ENCODE data around the gene BLOC1S2.

DNA sequence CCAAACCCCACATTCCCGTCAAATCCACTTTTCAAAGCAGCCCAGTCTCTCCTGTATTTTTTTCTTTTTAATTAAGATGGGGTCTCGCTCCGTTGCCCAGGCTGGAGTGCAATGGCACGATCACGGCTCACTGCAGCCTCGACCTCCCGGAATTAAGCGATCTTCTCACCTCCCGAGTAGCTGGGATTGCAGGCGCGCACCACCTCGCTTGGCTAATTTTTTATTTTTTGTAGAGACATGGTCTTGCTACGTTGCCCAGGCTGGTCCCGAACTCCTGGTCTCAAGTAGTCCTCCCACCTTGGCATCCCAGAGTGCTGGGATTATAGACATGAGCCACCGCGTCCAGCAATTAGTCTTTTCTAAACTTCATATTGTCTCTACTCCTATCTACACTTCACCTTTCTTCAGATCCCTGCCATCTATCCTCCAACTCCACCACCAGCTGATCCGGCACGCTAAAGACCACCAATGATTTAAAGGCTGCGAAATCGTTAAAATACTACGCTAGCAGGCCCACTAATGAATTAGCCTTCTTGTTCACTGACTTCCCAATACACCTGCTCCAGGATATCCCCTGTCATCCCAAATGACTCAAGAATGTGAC, 56.6 kb downstream of the BLOC1S2 start:
- TF ChIP-seq EP300 (IDR thresholded peaks at IDR 0.05): no peak
- TF ChIP-seq MYC (IDR thresholded peaks at IDR 0.05; ENCODE audit: borderline replicate concordance, low read length): no peak
- TF ChIP-seq POLR2A (IDR thresholded peaks at IDR 0.05; ENCODE audit: low read length): no peak
- TF ChIP-seq, protein P1, sequence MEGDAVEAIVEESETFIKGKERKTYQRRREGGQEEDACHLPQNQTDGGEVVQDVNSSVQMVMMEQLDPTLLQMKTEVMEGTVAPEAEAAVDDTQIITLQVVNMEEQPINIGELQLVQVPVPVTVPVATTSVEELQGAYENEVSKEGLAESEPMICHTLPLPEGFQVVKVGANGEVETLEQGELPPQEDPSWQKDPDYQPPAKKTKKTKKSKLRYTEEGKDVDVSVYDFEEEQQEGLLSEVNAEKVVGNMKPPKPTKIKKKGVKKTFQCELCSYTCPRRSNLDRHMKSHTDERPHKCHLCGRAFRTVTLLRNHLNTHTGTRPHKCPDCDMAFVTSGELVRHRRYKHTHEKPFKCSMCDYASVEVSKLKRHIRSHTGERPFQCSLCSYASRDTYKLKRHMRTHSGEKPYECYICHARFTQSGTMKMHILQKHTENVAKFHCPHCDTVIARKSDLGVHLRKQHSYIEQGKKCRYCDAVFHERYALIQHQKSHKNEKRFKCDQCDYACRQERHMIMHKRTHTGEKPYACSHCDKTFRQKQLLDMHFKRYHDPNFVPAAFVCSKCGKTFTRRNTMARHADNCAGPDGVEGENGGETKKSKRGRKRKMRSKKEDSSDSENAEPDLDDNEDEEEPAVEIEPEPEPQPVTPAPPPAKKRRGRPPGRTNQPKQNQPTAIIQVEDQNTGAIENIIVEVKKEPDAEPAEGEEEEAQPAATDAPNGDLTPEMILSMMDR (IDR thresholded peaks at IDR 0.05): no peak

Measured in A549 (cell line).